Stimulated activated CD8-positive, alpha-beta memory T cell treated with anti-CD3 and anti-CD28 coated beads, Interleukin-15, amount 100 ng/mL, for 24 hours (primary cell): ENCODE results near the gene ZNF839.
"Not testable (repeated sequence)": the region's sequence is repeated elsewhere in the genome, so short reads cannot be mapped to it uniquely, and the experiment has no call there.

ENCODE experiments used
- DNase-seq: peaks from one replicate; pipeline ENCODE4 v3.0.0-alpha.2; 2020; ENCODE audit warnings: low read depth

The ZNF839 gene

DNA sequence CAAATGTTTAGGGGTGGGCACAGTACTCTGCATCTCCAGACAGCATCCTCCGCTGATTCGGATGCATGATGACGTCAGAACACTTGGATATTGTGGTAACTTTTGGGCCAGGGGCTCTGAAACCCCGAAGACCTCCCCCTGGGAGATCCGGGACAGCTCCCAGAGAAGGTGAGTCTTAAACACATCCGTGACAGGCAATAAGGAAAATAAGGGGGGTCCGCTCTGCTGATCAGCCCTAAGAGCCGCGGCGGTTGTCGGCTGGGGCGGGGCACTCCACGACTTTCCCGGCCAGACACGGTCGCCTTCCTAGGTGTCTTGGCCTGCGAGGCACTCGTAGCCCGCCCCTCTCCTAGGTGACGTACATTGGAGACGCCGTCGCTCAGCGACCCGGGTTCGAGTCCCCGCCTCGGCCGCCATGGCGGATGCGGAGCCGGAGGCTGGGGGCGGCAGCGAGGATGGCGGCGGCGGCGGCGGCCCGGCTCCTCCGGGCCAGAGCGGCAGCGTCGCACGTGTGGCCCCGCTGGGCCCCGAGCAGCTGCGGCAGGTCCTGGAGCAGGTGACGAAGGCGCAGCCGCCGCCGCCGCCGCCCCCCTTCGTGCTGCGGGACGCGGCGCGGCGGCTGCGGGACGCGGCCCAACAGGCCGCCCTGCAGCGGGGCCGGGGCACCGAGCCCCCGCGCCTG is at the start of gene ZNF839:
Gene ZNF839 (plus strand): TSS at position 396 of the 682 bp plus-strand sequence. CDS start 20 bp downstream, at position 416.
- peak; percentile 94 for DNase-seq

DNA sequence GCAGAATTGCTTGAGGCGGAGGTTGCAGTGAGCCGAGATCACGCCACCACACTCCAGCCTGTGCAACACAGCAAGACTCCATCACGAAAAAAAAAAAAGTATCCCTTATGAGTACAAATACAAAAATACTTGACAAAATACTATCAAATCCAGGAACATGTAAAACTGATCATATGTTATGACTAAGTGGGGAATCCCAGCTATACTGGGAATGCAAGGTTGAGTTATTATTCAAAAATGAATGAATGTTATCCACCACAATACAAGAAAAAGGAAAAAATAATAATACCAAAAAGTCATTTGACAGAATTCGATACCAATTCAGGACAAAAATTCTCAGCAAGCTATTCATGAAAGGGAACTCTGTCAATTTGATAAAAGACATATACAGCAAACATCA is 47.2 kb upstream of the ZNF839 start:
- DNase-seq: no peak

DNA sequence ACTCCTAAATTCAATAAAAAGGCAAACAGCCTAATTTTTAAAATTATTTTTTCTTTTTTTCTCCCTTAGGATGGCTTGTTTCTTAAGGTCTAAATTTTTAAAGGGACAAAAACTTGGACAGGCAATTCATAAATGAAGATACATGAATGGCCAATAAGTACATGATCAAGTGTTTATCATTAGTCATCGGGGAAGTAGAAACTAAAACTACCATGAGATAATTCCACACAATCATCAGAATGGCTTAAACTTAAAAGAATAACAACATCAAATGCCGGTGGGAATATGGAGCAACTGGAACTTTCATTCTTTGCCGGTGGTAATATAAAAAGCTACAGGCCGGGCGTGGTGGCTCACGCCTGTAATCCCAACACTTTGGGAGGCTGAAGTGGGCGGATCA is 43.7 kb upstream of the ZNF839 start:
- DNase-seq: no peak

DNA sequence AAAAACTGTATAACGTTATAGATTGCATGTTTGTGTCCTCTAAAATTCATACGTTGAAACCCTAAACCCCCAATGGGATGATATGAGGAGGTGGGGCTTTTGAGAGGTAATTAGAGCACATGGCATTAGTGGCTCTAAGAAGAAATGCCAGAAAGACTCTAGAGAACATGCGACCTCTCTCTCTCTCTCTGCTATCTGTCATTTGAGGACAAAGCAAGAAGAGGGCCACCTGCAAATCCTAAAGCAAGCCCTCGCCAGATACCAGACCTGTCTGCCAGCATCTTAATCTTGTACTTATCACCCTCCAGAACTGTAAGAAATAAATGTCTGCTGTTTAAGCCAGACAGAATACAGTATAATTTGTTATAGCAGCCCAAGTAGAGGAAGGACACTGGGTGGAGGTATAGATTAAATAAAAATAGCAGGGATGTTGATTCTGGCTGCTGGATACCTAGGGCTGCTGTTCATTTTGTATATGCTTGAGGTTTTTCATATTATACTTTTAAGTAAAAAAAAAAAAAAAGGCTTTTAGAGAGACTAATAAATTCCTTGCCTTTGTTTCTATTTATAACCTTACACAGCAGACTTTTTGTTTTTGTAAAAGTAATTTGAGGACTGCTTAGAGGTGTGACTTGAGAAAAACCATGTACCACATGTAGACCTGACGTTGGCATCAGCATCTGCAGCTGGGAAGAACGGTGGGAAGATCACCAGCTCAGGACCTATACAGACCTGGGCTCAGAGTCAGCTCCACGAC is 41.5 kb upstream of the ZNF839 start:
- DNase-seq: no peak

DNA sequence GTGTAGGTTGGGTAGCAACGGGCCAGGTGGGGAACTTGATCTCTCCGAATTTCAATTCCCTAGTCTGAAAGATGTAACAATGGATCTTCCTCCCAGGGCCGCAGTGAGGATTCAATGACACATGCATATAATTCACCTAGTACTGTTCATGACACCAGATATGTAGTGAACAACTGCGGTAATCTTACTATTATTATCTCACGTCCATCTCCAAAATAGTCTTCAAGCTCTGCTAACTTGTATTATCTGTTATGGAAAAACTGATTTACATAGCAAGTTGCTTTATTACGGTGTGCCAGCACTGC is 41.0 kb upstream of the ZNF839 start:
- no peak for DNase-seq

DNA sequence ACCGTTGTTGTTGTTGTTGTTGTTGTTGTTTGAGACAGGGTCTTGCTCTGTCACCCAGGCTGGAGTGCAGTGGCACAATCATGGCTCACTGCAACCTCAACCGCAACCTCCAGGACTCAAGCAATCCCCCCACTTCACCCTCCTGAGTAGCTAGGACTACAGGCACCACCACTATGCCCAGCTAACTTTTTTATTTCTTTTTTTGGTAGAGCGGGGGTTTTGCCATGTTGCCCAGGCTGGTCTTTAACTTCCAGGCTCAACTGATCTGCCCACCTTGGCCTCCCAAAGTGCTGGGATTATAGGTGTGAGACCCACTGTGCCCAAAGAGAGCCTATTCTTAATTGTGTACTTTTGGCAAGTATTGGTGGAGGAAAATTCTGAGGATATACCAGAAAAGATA is 40.3 kb upstream of the ZNF839 start:
- DNase-seq: no peak

DNA sequence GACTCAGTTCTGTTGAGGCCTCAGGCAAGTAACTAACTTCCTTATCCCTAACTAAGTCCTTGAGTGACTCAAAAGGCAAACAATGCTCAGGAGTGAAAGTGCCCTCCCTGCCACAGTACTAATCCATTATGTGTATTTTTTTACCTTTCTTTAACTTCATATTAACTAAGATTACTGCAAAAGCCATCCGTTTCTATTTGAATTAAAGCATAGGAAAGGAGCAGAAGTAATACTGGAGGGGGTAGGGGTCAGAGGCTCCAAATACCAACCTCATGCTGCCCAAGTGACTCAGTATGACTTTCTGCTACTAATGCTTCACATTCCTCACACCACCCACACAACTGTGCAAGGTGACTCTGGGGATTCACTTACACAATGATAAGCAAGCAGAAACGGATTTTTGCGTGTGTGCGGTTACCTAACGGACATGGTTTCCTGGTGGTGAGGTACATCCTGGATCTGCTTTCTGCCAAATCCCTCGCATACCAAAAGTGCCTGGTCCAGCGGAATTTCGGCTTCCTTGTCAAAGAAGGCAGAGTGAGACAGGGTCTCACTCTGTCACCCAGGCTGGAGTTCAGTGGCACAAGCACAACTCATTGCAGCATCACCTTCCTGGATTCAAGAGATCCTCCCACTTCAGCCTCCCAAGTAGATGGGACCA is 39.7 kb upstream of the ZNF839 start:
- no peak for DNase-seq

DNA sequence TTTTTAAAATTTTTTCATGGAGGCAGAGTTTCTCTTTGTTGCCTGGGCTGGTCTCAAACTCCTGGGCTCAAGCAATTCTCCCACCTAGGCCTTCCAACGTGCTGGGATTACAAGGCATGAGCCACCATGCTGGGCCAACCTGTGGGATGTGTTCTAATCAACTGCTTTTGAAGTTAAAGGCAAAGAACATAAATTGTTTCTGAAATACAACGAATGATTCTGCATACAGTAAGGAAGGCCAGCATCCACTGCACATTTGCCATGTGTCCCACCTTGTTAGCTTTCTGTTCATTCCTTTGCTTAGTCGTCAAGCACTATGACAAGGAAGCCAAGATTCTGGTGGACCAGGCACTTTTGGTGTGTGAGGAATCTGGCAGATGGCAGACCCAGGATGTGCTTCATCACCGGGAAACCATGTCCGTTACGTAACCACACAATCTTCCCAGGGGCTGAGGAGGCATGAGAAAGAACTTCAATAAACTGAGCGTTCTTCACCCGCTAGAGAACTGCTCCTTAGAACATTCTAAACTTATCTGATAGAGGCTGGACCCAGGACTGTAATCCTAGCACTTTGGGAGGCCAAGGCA is 39.1 kb upstream of the ZNF839 start:
- DNase-seq: no peak

DNA sequence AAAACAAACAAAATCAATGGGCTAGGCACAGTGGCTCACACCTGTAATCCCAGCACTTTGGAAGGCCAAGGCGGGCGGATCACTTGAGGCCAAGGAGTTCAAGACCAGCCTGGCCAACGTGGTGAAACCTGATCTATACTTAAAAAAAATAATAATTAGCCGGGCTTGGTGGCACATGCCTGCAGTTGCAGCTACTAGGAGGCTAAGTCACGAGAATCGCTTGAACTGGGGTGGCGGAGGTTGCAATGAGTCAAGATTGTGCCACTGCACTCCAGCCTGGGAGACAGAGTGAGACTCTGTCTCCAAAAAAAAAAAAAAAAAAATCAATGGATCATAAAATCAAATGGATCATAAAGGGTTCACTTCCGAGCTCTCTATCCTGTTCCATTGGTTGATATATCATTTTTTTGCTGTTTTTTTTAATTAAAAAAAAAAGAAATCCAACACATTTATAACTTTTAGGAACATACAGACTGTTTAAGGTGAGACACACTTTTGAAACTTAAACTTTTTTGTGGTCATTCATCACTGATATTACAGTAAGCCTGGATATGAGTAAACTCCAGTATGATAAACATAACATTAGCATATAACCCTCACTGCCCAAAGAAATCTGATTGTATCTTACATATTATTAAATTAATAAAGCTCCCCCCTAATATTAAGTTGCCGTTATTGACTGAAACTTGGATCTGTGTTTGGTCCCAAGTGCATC is 36.6 kb upstream of the ZNF839 start:
- no peak for DNase-seq

DNA sequence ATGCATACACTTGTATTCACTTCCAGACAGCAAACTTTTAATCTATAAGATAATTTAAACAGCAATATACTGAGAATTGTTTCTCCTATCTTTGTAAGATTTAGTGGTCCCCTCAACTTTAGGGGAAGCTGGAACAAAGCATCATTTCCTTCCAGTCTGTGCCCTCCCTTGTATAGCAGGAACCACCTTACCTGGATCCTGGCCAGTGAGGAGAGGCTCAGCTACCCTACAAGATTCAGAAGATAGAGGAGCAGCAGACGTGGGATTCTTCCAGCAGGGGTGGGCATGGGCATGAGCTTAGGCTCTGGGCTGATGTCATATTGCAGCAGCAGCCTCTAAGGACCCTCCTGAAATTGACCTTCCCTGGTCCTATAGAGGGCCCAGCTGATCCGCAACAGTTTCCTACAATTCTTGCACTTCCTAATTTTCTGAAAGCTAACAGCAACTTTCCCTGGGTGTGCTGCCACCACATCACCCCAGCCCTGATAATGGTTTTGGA is 35.9 kb upstream of the ZNF839 start:
- no peak for DNase-seq

DNA sequence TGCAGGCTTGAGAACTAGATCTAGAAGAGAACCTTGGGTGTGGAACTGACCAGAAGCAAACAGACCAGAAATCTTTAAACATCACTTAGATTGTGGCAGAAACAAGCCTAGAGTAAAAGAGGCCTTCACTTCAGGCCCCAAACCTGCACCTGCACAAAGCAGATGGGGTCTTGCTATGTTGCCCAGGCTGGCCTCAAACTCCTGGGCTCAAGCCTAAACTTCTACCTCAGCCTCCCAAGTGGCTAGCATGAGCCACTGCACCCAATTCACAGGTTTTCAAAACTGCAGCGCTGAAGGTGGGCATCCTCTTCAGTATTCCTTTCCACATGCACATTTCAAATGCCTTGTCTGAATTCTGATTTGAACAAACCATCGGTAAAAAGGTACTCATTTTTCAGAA is 34.4 kb upstream of the ZNF839 start:
- DNase-seq: no peak

DNA sequence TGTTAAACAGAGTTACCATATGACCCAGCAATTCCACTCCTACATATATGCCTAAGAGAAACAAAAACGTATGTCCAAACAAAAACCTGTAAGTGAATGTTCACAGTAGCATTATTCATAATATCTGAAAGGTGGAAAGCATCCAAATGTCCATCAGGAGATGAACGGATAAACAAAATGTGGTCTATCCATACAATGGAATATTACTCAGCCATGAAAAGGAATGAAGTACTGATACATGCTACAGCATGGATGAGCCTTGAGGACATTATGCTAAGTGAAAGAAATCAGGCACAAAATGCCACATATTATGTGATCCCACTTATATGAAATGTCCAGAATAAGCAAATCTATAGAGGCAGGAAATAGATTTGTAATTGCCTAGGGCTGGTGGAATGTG is 31.4 kb upstream of the ZNF839 start:
- DNase-seq: no peak

DNA sequence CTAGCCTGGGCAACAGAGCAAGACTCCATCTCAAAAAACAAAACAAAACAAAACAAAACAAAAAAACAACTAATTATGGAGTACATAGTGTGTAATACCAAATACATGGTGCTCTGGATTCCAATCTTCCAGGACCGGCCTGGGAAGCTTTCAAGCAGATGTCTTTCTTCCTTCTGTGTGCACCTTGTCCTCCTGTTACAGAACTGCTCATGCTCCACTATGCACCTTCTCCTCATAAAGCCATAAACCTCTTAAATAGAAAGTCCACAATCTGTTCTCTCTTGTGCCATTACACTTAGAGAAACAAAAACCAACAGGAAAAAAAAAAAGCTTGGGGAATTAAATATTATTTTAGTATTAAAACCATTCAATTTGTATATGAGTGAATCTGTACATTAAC is 27.1 kb upstream of the ZNF839 start:
- no peak for DNase-seq

DNA sequence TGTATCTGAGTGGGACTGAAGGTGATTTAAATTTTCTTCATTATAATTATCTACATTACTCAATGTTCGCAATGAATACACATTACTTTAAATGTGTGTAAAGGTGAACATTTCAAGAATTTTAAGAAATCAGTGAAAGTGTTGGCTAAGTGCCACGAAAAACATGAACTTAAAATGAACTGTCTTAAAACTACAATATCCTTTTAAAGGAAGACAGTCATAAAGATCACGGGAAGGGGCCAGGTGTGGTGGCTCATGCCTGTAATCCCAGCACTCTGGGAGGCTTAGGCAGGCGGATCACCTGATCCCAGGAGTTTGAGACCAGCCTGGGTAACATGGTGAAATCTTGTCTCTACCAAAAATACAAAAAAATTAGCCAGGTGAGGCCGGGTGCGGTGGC is 25.8 kb upstream of the ZNF839 start:
- DNase-seq: no peak

DNA sequence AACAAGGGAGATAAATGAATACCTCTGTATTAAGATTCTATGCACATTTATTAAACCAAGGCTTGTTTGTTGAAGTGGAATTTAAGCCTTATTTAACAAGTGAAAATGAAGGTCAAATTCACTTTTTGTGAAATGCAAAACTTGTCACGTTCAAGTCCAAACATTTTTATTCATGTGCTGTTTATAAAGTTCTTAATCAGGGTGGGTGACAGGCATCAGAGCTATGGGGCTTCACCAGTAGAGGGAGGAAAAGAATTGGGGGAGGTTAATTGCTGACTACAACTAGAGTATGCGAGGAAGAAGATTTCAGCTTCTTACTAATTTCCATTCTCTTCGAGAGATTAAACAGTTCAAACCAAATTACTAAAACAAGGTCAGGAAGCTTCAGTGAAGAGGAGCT is 24.3 kb upstream of the ZNF839 start:
- no peak for DNase-seq

DNA sequence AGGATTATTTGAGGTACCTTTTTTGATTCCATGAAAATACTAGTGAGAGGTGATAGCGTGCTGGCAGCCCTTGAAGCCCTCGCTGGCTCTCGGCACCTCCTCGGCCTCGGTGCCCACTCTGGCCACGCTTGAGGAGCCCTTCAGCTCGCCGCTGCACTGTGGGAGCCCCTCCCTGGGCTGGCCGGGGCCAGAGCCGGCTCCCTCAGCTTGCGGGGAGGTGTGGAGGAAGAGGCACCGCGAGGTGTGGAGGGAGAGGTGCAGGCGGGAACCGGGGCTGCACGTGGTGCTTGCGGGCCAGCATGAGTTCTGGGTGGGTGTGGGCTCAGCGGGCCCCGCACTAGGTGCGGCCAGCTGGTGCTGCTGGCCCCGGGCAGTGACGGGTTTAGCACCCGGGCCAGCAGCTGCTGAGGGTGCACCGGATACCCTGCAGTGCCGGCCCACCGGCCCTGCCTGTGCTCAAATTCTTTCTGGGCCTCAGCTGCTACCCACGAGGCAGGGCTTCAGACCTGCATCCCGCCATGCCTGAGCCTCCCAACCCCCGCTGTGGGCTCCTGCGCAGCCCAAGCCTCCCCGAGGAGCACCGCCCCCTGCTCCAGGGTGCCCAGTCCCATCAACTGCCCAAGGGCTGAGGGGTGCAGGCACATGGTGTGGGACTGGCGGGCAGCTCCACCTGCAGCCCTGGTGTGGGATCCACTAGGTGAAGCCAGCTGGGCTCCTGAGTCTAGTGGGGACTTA is 21.9 kb upstream of the ZNF839 start:
- DNase-seq: no peak

DNA sequence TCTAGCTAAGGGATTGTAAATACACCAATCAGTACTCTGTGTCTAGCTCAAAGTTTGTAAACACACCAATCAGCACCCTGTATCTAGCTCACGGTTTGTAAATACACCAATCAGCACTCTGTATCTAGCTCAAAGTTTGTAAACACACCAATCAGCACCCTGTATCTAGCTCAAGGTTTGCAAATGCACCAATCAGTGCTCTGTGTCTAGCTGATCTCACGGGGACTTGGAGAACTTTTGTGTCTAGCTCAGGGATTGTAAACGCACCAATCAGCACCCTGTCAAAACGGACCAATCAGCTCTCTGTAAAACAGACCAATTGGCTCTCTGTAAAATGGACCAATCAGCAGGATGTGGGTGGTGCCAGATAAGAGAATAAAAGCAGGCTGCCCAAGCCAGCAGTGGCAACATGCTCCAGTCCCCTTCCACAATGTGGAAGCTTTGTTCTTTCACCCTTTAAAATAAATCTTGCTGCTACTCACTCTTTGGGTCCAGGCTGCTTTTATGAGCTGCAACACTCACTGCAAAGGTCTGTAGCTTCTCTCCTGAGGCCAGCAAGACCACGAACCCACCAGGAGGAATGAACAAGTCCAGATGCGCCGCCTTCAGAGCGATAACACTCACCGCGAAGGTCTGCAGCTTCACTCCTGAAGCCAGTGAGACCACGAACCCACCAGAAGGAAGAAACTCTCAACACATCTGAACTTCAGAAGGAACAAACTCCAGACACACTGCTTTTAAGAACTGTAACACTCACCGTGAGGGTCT is 21.1 kb upstream of the ZNF839 start:
- not testable (repeated sequence) for DNase-seq

DNA sequence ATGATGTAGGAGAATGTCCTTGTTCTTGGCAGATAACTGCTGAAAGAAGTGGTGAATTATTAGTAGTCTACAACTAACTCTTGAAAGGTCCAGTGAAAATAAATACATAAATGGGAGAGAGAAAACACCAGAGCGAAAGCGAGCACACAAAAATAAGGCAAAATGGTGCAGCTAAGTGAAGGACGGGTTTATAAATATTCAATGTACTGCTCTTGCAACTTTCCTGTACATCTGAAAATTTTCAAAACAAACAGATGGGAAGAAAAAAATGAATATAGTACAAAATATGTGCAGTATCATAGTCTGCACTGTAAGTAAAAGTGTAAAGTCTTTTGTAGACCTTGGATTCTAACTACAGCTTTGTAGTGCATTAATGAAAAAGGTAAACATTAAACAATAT is 15.9 kb upstream of the ZNF839 start:
- no peak for DNase-seq

DNA sequence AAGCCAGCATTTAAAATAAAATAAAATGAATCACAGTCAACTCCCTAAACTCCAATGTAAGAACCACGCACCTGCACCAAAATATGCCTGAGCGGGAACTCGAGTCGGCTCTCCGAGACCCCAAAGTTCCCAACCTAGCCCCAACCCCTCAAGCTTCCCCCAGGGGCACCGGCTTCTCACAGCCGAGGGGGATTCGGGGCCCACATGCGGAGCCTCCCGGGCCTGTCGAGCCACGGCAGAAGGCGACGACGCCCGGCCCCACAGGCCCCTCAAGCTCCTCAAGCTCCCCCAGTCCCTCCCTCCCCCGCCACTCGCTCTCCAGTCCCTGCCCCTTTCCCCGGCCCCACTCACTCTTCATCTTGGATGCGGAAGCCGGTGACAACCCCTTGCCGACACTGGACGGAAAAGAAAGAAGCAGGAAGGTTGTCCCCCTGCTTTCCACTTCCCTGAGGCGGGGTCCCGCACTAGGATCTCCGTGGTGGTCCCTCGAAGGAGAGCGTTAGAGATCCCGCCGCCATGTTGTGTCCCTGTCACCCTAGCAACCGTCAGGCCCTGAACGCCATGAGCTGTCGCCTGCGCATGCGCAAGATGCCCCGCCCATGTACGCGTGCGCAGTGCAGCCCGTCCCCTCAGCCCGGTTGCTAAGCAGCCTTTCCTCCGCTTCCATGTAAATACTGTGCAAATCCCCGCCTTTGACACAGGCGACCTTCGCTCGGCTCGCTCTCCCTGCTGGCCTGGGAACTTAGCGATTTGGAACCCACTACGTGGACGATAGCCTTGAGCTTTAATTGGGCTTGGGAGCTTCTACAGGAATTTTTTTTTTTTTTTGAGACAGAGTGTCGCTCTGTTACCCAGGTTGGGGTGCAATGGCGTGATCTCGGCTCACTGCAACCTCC is 14.7 kb upstream of the ZNF839 start, which contains the start of gene MOK:
Gene MOK (minus strand): TSS at position 554 of the 896 bp plus-strand sequence. CDS start 196 bp downstream, at position 358.
- DNase-seq: peak; percentile 98
